Spleen (tissue), 7 donors: ENCODE data around the gene TM9SF4.

Experiments
- CTCF ChIP-seq, 11 experiments: fragments of 200-600 bp in 7 of 11; fragments of 450-650 bp in 4 of 11; sonication (generic) in 4 of 11; IDR thresholded peaks in 8 of 11; conservative IDR thresholded peaks in 3 of 11; 1 replicate in 7 of 11; 2 replicates in 4 of 11; pipeline versions ENCODE4 v1.4.0 to v1.8.0; 2016 to 2021; ENCODE audit warnings: antibody characterized with exemption in 11 of 11, inconsistent platforms in 4 of 11, mild to moderate bottlenecking in 1 of 11
- POLR2A ChIP-seq, 3 donors: fragments of 450-650 bp; IDR thresholded peaks; one replicate each; pipeline ENCODE4 v1.5.1; 2017; ENCODE audit warnings: antibody characterized with exemption in 3 of 3, mild to moderate bottlenecking in 1 of 3
- POLR2AphosphoS5 ChIP-seq, 3 donors: sonication (generic); formaldehyde crosslinking; IDR thresholded peaks; one replicate each; pipeline ENCODE4 v1.5.1; 2017; ENCODE audit warnings: antibody characterized with exemption in 3 of 3
- donor health status: DM: no; HTN: no; CAD: no; lungs with moderate emphysema.
- donor health status: DM: no; HTN: no; CAD: no.
- donor health status: DM: no; HTN: no; CAD: no.

GRCh38 chr20:32070690-32071213, 38.8 kb upstream of the TM9SF4 start:
- TF ChIP-seq CTCF (IDR thresholded peaks at IDR 0.05 in 8 of 11, conservative IDR thresholded peaks at IDR 0.05 in 3 of 11) (no peak), POLR2A (IDR thresholded peaks at IDR 0.05) (no peak), POLR2AphosphoS5 (IDR thresholded peaks at IDR 0.05) (no peak)
